Upper lobe of left lung (tissue), 4 donors: ENCODE results near the gene COG5.

Experiments
- EP300 ChIP-seq, 4 donors: sonication (generic); formaldehyde crosslinking; IDR thresholded peaks; one replicate each; pipeline ENCODE4 v1.5.1; 2017; ENCODE audit warnings: antibody characterized with exemption in 4 of 4, control low read depth in 2 of 4
- POLR2AphosphoS5 ChIP-seq, 2 donors: sonication (generic); formaldehyde crosslinking; IDR thresholded peaks; one replicate each; pipeline ENCODE4 v1.5.1; 2017; ENCODE audit warnings: antibody characterized with exemption in 2 of 2

DNA sequence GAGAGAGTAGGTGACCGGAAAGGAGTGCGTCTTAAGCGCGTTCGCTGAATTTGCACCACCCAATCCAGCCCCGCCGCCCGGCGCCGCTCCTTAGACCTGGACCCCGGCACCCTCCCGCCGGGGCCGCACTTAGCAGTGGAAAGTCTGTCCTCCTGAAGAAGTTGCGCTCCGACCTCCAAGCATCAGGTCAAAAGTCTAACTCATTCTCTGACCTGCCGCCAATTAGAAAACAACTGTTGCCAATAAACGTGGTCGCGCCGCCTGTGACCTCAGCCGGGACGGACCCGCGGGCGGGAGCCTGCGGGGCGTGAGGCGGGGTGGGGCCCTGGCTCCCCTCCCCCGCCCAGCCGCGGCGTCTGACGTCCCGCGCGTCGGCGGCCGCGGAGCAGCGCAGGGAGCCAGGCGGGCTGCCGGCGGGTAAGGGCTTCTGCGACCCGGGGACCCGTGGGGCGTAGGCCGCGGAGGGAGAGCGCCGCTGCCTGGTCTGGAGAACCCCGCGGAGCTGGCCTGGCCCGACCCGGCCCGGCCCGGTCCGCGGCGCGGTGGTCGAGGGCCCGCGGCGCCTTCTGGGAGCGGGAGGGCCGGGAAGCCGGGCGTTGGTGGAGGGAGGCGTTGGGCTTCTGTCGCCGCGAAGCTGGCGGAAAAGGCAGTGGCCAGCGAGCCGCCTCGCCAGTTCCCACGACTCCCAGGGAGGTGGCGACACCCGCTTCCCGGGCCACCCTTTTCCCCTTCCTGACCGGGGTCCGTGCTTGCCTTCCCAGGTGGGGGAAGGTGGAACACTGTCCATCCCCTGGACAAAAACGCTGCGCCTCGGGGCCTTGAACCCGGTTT, 16.4 kb upstream of the COG5 start, which contains the start of gene BCAP29:
- TF ChIP-seq POLR2AphosphoS5 (IDR thresholded peaks at IDR 0.05) (peak in 1 of 2 donors; percentile 71), EP300 (IDR thresholded peaks at IDR 0.05) (no peak)
